HEK293T (cell line): Measurements from ENCODE around the gene PRKCH.

Source experiments
- ARNT ChIP-seq: fragments of 450-650 bp; IDR thresholded peaks from 2 replicates; pipeline ENCODE4 v1.6.1; 2017; ENCODE audit warnings: mild to moderate bottlenecking
- BHLHE40 ChIP-seq: fragments of 450-650 bp; IDR thresholded peaks from 2 replicates; pipeline ENCODE4 v1.6.1; 2016; ENCODE audit warnings: mild to moderate bottlenecking, moderate library complexity, borderline replicate concordance
- FOXK2 ChIP-seq: fragments of 450-650 bp; IDR thresholded peaks from 2 replicates; pipeline ENCODE4 v1.6.1; 2016; ENCODE audit warnings: mild to moderate bottlenecking
- FOXM1 ChIP-seq: fragments of 450-650 bp; IDR thresholded peaks from 2 replicates; pipeline ENCODE4 v1.6.1; 2017; ENCODE audit warnings: mild to moderate bottlenecking, borderline replicate concordance
- HDGF ChIP-seq: fragments of 450-650 bp; IDR thresholded peaks from 2 replicates; pipeline ENCODE4 v1.6.1; 2017; ENCODE audit warnings: antibody characterized with exemption, borderline replicate concordance
- L3MBTL2 ChIP-seq: fragments of 450-650 bp; conservative IDR thresholded peaks from 2 replicates; pipeline ENCODE4 v1.6.1; 2016; ENCODE audit warnings: mild to moderate bottlenecking
- LEF1 ChIP-seq: fragments of 450-650 bp; IDR thresholded peaks from 2 replicates; pipeline ENCODE4 v1.6.1; 2017; ENCODE audit warnings: mild to moderate bottlenecking, borderline replicate concordance
- NFRKB ChIP-seq: fragments of 450-650 bp; IDR thresholded peaks from 2 replicates; pipeline ENCODE4 v1.6.1; 2016; ENCODE audit warnings: mild to moderate bottlenecking, moderate library complexity
- PKNOX1 ChIP-seq: fragments of 450-650 bp; IDR thresholded peaks from 2 replicates; pipeline ENCODE4 v1.6.1; 2016
- SUZ12 ChIP-seq: fragments of 450-650 bp; IDR thresholded peaks from 2 replicates; pipeline ENCODE4 v1.6.1; 2016; ENCODE audit warnings: mild to moderate bottlenecking
- ZNF384 ChIP-seq: fragments of 450-650 bp; IDR thresholded peaks from 2 replicates; pipeline ENCODE4 v1.6.1; 2016

GRCh38 chr14:61483476-61483875 is 162.1 kb downstream of the PRKCH start:
- TF ChIP-seq ZNF384 (no peak), FOXK2 (no peak), FOXM1 (no peak), BHLHE40 (no peak), LEF1 (no peak), ARNT (no peak), L3MBTL2 (no peak), PKNOX1 (no peak), HDGF (no peak), SUZ12 (no peak), NFRKB (no peak)
